Adrenal gland (tissue), 12 donors: ENCODE measurements around the gene ZNF681. TPM values are rescaled to one million over a fixed set of nuclear protein-coding genes. Genes with fewer than 3 reads are reported as not detected.
"Not testable (repeated sequence)": the region's sequence is repeated elsewhere in the genome, so short reads cannot be mapped to it uniquely, and the experiment has no call there.

Source experiments
- DNase-seq, 7 donors: peaks; one replicate each; pipeline ENCODE4 v3.0.0-alpha.2; 2019 to 2020
- H3K27ac ChIP-seq, 5 donors: fragments of 200-600 bp; sonication (generic) in 4 of 5; 1 replicate in 3 of 5; 2 replicates in 2 of 5; pipeline versions ENCODE4 v1.5.1 to v1.8.0; 2016 to 2020; ENCODE audit warnings: mild to moderate bottlenecking in 1 of 5
- H3K27me3 ChIP-seq: fragments of 200-600 bp; 2 replicates; pipeline ENCODE4 v1.8.0; 2021
- H3K36me3 ChIP-seq, 2 donors: fragments of 200-600 bp; replicated peaks in 1 of 2; 1 replicate in 1 of 2; 2 replicates in 1 of 2; pipeline versions ENCODE4 v1.5.1 to v1.8.0; 2018 to 2022
- H3K4me1 ChIP-seq, 2 donors: fragments of 200-600 bp; replicated peaks in 1 of 2; 1 replicate in 1 of 2; 2 replicates in 1 of 2; pipeline versions ENCODE4 v1.5.1 to v1.8.0; 2018 to 2021
- H3K4me3 ChIP-seq, 4 donors: fragments of 200-600 bp; sonication (generic) in 3 of 4; one replicate each; pipeline ENCODE4 v1.5.1; 2016 to 2018
- H3K9me3 ChIP-seq, 3 donors: fragments of 200-600 bp; sonication (generic) in 1 of 3; replicated peaks in 1 of 3; 1 replicate in 2 of 3; 2 replicates in 1 of 3; pipeline versions ENCODE4 v1.5.1 to v1.8.0; 2016 to 2021
- POLR2A ChIP-seq, 2 donors: fragments of 450-650 bp; IDR thresholded peaks; one replicate each; pipeline ENCODE4 v1.6.1; 2017; ENCODE audit warnings: antibody characterized with exemption in 2 of 2, mild to moderate bottlenecking in 2 of 2, moderate library complexity in 1 of 2
- WGBS, 4 donors: extraction: QIAGEN DNeasy Blood & Tissue Kit in 2 of 4; methylation state at CpG; one replicate each; pipeline versions ENCODE4 v1.1.5 to v1.1.7; 2013 to 2017; 5-methylcytosine and 5-hydroxymethylcytosine counted together
- intact Hi-C, 2 donors: fragments of 100-400 bp; cut with DNase I; formaldehyde crosslinking; loops; one replicate each; pipeline versions ENCODE4 v1.14.1 to v1.15.0; 2022 to 2023
- polyA plus RNA-seq, 3 donors: library from polyadenylated mRNA; stranded (reverse); fragments of 200-250 nt in 2 of 3; fragments of 350-450 nt in 1 of 3; fragmentation: Illumina TruSeq in 1 of 3; extraction: RNeasy Lipid Tissue Mini Kit (QIAGEN cat#74804) in 1 of 3; gene quantifications; one replicate each; pipeline ENCODE4 v1.2.3, GENCODE V29; 2013 to 2014
- total RNA-seq, 9 donors: library from RNA; depleted of rRNA in 4 of 9; stranded (reverse); fragments of >200 nt in 4 of 9; fragments of 120-200 nt in 1 of 9; fragmentation: NEBNext Ultra II Directional in 1 of 9; extraction: Animal tissue kit (Norgen Biotek cat#: 25700) in 1 of 9; gene quantifications; one replicate each; pipeline versions ENCODE4 v1.1.0 to v1.2.4, GENCODE V29; 2013 to 2023
- TF ChIP-seq, protein P1 (sequence below), 6 experiments: fragments of 450-650 bp in 4 of 6; fragments of 200-600 bp in 2 of 6; sonication (generic) in 1 of 6; IDR thresholded peaks; 1 replicate in 5 of 6; 2 replicates in 1 of 6; pipeline versions ENCODE4 v1.5.1 to v1.8.0; 2016 to 2021; ENCODE audit warnings: antibody characterized with exemption in 6 of 6, mild to moderate bottlenecking in 2 of 6, moderate library complexity in 1 of 6
- donor health status: healthy with polysubstance abuse.
- donor health status: Bipolar disorder and iron deficiency.
- donor health status: DM: yes; HTN: yes; CAD: no.
- donor health status: DM: no; HTN: no; CAD: no.
- donor health status: DM: no; HTN: no; CAD: no.
- donor health status: DM: yes; HTN: yes; CAD: no.

The ZNF681 gene
- total and polyA plus RNA-seq, 12 donors: 0.44 to 5.8 (median 1.7) TPM

GRCh38 chr19:23699521-23699860 is 59.2 kb downstream of the ZNF681 start:
- H3K9me3 ChIP-seq: no peaks in the 10 kb centered on the region
- TF ChIP-seq POLR2A (IDR thresholded peaks at IDR 0.05): no peak
- TF ChIP-seq, protein P1, sequence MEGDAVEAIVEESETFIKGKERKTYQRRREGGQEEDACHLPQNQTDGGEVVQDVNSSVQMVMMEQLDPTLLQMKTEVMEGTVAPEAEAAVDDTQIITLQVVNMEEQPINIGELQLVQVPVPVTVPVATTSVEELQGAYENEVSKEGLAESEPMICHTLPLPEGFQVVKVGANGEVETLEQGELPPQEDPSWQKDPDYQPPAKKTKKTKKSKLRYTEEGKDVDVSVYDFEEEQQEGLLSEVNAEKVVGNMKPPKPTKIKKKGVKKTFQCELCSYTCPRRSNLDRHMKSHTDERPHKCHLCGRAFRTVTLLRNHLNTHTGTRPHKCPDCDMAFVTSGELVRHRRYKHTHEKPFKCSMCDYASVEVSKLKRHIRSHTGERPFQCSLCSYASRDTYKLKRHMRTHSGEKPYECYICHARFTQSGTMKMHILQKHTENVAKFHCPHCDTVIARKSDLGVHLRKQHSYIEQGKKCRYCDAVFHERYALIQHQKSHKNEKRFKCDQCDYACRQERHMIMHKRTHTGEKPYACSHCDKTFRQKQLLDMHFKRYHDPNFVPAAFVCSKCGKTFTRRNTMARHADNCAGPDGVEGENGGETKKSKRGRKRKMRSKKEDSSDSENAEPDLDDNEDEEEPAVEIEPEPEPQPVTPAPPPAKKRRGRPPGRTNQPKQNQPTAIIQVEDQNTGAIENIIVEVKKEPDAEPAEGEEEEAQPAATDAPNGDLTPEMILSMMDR (IDR thresholded peaks at IDR 0.05): no peak
- H3K36me3 ChIP-seq: no peaks in the 10 kb centered on the region
- no peak for DNase-seq
- intact Hi-C loops: no loop called here
- WGBS, 4 donors: 71 to 94% (median 88%) methylated on average over 2 of the region's 2 CpGs
- H3K4me1 ChIP-seq: no peaks in the 10 kb centered on the region
- H3K4me3 ChIP-seq: no peak overlapping the region
- no peaks in the 10 kb centered on the region for H3K27me3 ChIP-seq
- H3K27ac ChIP-seq: no peak overlapping the region

GRCh38 chr19:23698711-23699520 is 59.8 kb downstream of the ZNF681 start:
- Histone ChIP-seq H3K27ac (no peak overlapping the region), H3K36me3 (no peaks in the 10 kb centered on the region), H3K9me3 (no peaks in the 10 kb centered on the region), H3K4me3 (no peak overlapping the region), H3K27me3 (no peaks in the 10 kb centered on the region), H3K4me1 (no peaks in the 10 kb centered on the region)
- 56 to 76% (median 73%) methylated on average over 6 of the region's 6 CpGs for WGBS, 4 donors
- TF ChIP-seq, protein P1 (IDR thresholded peaks at IDR 0.05): no peak
- no peak for TF ChIP-seq POLR2A (IDR thresholded peaks at IDR 0.05)
- no peak for DNase-seq
- intact Hi-C loops: no loop called here

DNA sequence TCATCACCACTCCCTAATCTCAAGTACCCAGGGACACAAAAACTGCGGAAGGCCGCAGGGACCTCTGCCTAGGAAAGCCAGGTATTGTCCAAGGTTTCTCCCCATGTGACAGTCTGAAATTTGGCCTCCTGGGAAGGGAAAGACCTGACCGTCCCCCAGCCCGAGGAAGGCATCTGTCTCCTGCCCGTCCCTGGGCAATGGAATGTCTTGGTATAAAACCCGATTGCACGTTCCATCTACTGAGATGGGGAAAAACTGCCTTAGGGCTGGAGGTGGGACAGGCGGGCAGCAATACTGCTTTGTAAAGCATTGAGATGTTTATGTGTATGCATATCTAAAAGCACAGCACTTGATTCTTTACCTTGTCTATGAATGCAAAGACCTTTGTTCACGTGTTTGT is 65.8 kb downstream of the ZNF681 start:
- WGBS, 4 donors: 64 to 81% (median 74%) methylated on average over 4 to 8 of the region's 9 CpGs
- H3K4me1 ChIP-seq, DNase-seq, H3K9me3 ChIP-seq, H3K27me3 ChIP-seq, H3K4me3 ChIP-seq, H3K27ac ChIP-seq, intact Hi-C loops, H3K36me3 ChIP-seq: not testable (repeated sequence)

Other genes with a start within 250 kb of the ZNF681 start
- 10 to 100 TPM in 6 of 9 donors, 1 to 10 TPM in 3; 5.9 to 34.5 (median 11.0) TPM for gene ZNF675, start 71.7 kb downstream of the ZNF681 start, total RNA-seq
- 10 to 100 TPM in 1 of 3 donors, 1 to 10 TPM in 2; 3.8 to 19.0 (median 7.8) TPM for gene ZNF675, start 71.7 kb downstream of the ZNF681 start, polyA plus RNA-seq
- 1 to 10 TPM in 2 of 9 donors, under 1 TPM in 6, not detected in 1; 0.36 to 7.3 (median 0.76) TPM for gene ZNF726, start 156.0 kb upstream of the ZNF681 start, total RNA-seq
- 1 to 10 TPM in 2 of 3 donors, under 1 TPM in 1; 0.57 to 1.7 (median 1.3) TPM for gene ZNF726, start 156.0 kb upstream of the ZNF681 start, polyA plus RNA-seq